H54 (cell line): ENCODE measurements around the gene CNPY4.

ENCODE experiments used
- DNase-seq: peaks from one replicate; pipeline ENCODE4 v3.0.0; 2011; ENCODE audit warnings: low spot score, mixed read lengths; ENCODE audit not compliant: insufficient read length
- FAIRE-seq: peaks from 3 replicates; lab custom pipeline; 2011; peaks lifted over from hg19 to GRCh38; lab: Jason Lieb, UNC
- POLR2A ChIP-seq: IDR thresholded peaks from 2 replicates; pipeline ENCODE4 v1.6.1; 2011; ENCODE audit warnings: low read depth, mild to moderate bottlenecking, low read length

The CNPY4 gene

GRCh38 chr7:100087055-100087750, 32.2 kb upstream of the CNPY4 start:
- peak; percentile 20 for FAIRE-seq
- DNase-seq, result peak; percentile 61
- TF ChIP-seq POLR2A, result no peak

- no peak for TF ChIP-seq POLR2A
- FAIRE-seq, result no peak
Measured at GRCh38 chr7:100088095-100088620, 31.3 kb upstream of the CNPY4 start.

GRCh38 chr7:100088621-100089457, 30.6 kb upstream of the CNPY4 start, which contains the start of gene COPS6:
Gene COPS6, plus strand, starts transcription at chr7:100088969. Its CDS starts 22 bp downstream, at chr7:100088991.
- TF ChIP-seq POLR2A, result peak; percentile 93
- no peak for DNase-seq
- FAIRE-seq, result no peak

More at GRCh38 chr7:100088095-100088620, 31.3 kb upstream of the CNPY4 start:
- DNase-seq, result no peak

- FAIRE-seq (no peak), DNase-seq (no peak)
- TF ChIP-seq POLR2A, result no peak
Measured at GRCh38 chr7:100089458-100090196, 29.8 kb upstream of the CNPY4 start.

GRCh38 chr7:100090527-100091410, 28.7 kb upstream of the CNPY4 start:
- FAIRE-seq (no peak), DNase-seq (no peak)
- TF ChIP-seq POLR2A, result 0 out of 2 replicates have a peak, but pooled peaks have one; percentile 4

- no peak for FAIRE-seq
- DNase-seq, result no peak
- TF ChIP-seq POLR2A, result no peak
Measured at GRCh38 chr7:100091411-100092181, 27.8 kb upstream of the CNPY4 start.

GRCh38 chr7:100093054-100093453, 26.4 kb upstream of the CNPY4 start:
- DNase-seq (no peak), FAIRE-seq (no peak)
- TF ChIP-seq POLR2A, result no peak

- no peak for DNase-seq
- FAIRE-seq, result no peak
- TF ChIP-seq POLR2A, result no peak
Measured at GRCh38 chr7:100093498-100093897, 25.9 kb upstream of the CNPY4 start.

- TF ChIP-seq POLR2A, result no peak
- DNase-seq, result no peak
- no peak for FAIRE-seq
Measured at GRCh38 chr7:100093925-100094486, 25.4 kb upstream of the CNPY4 start.

GRCh38 chr7:100095289-100095688, 24.1 kb upstream of the CNPY4 start:
- FAIRE-seq (no peak), DNase-seq (no peak)
- TF ChIP-seq POLR2A, result no peak

GRCh38 chr7:100095704-100096103, 23.7 kb upstream of the CNPY4 start:
- TF ChIP-seq POLR2A, result no peak
- DNase-seq, result no peak
- no peak for FAIRE-seq

GRCh38 chr7:100098913-100099312, 20.5 kb upstream of the CNPY4 start:
- TF ChIP-seq POLR2A, result no peak
- DNase-seq, result no peak
- no peak for FAIRE-seq
